ENCODE results near the gene ARHGAP23. TPM values are rescaled to one million over a fixed set of nuclear protein-coding genes. Genes with fewer than 3 reads are reported as not detected.

ARHGAP23 gene
- total RNA-seq, 1 experiment from 2014 or later = 140 TPM

- H3K27me3 Mint-ChIP-seq (ENCODE audit: unreplicated experiment) = peaks cover 27% of the 10 kb centered on the region
- DNase-seq = no peak
Measured at GRCh38 chr17:38559880-38560230, 131.6 kb downstream of the ARHGAP23 start.

GRCh38 chr17:38560503-38561318 is 132.4 kb downstream of the ARHGAP23 start:
- no peak for DNase-seq
- CTCF ChIA-PET = interaction anchor here (2.8 to 9.8 kb wide), 6 partner anchors 15 to 104 kb away, joined by 26 to 496 read pairs (median 84); partner anchors contain the start of gene SRCIN1
- TF ChIP-seq, protein P1, sequence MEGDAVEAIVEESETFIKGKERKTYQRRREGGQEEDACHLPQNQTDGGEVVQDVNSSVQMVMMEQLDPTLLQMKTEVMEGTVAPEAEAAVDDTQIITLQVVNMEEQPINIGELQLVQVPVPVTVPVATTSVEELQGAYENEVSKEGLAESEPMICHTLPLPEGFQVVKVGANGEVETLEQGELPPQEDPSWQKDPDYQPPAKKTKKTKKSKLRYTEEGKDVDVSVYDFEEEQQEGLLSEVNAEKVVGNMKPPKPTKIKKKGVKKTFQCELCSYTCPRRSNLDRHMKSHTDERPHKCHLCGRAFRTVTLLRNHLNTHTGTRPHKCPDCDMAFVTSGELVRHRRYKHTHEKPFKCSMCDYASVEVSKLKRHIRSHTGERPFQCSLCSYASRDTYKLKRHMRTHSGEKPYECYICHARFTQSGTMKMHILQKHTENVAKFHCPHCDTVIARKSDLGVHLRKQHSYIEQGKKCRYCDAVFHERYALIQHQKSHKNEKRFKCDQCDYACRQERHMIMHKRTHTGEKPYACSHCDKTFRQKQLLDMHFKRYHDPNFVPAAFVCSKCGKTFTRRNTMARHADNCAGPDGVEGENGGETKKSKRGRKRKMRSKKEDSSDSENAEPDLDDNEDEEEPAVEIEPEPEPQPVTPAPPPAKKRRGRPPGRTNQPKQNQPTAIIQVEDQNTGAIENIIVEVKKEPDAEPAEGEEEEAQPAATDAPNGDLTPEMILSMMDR (IDR thresholded peaks at IDR 0.05; ENCODE audit: unreplicated experiment) = no peak
- Mint-ChIP-seq H3K36me3 (ENCODE audit: insufficient read depth, unreplicated experiment) (peaks cover 35% of the 10 kb centered on the region), H3K27me3 (ENCODE audit: unreplicated experiment) (peaks cover 36% of the 10 kb centered on the region), H3K4me3 (ENCODE audit: low read depth, unreplicated experiment) (peak overlapping the region; percentile 5), H3K27ac (ENCODE audit: unreplicated experiment) (no peak overlapping the region), H3K9me3 (ENCODE audit: low read depth, unreplicated experiment) (no peaks in the 10 kb centered on the region), H3K4me1 (ENCODE audit: low read depth, unreplicated experiment) (peaks cover 43% of the 10 kb centered on the region)
- BruUV-seq (replicated peaks) = no TSS peak
- intact Hi-C loops (cut with micrococcal nuclease; ENCODE audit: unreplicated experiment) = no loop called here

More at GRCh38 chr17:38559880-38560230, 131.6 kb downstream of the ARHGAP23 start:
- Mint-ChIP-seq H3K9me3 (ENCODE audit: low read depth, unreplicated experiment) (no peaks in the 10 kb centered on the region), H3K4me3 (ENCODE audit: low read depth, unreplicated experiment) (peak overlapping the region; percentile 78), H3K27ac (ENCODE audit: unreplicated experiment) (no peak overlapping the region), H3K4me1 (ENCODE audit: low read depth, unreplicated experiment) (peaks cover 43% of the 10 kb centered on the region), H3K36me3 (ENCODE audit: insufficient read depth, unreplicated experiment) (peaks cover 35% of the 10 kb centered on the region)
- BruUV-seq (replicated peaks) = TSS peak; percentile 26
- TF ChIP-seq, protein P1 (IDR thresholded peaks at IDR 0.05; ENCODE audit: unreplicated experiment) = no peak
- CTCF ChIA-PET = interaction anchor here (0.5 to 9.8 kb wide), 26 partner anchors 7 to 1103 kb away, joined by 3 to 496 read pairs (median 12); partner anchors contain the start of genes EPOP and SRCIN1
- intact Hi-C loops (cut with micrococcal nuclease; ENCODE audit: unreplicated experiment) = no loop called here

DNA sequence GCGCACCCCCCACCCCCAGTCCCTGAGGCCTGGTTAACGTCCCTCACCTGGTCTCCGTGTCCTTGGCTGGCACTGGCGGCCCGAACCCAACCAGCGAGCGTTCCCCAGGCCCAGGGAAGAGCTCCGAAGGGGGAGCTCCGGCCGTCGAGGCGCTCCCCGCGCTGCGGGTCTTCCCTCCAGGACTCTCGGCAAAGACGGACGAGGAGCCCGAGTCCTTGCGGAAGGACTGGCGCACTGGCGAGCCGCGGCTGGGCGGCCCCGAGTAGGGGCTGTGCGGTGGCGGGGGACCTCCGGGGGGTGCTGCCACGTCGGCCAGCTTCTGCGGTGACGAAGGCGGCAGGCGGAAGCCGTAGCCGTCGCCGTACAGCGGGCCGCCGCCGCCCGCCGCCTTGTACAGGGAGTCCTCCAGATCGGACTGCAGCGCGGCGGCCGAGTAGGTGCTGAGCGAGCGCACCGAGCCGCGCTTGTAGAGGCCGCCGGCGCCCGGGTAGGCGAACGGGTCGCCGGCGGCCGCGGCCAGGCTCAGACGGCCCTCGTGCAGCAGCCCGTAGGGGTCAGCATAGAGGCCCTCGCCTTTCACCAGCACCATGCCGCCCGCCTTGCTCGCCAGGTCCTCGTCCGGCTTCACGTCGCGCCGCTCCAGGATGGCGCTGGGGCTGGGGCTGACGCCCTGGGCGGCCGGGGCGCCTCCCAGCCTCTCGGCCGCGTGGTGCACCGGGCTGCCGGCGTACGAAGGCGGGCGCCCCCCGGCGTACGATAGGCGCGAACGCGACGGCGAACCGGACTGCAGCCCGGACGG is 133.4 kb downstream of the ARHGAP23 start:
- Mint-ChIP-seq H3K4me1 (ENCODE audit: low read depth, unreplicated experiment) (peaks cover 35% of the 10 kb centered on the region), H3K27ac (ENCODE audit: unreplicated experiment) (no peak overlapping the region), H3K27me3 (ENCODE audit: unreplicated experiment) (peaks cover 45% of the 10 kb centered on the region), H3K4me3 (ENCODE audit: low read depth, unreplicated experiment) (no peak overlapping the region), H3K9me3 (ENCODE audit: low read depth, unreplicated experiment) (no peaks in the 10 kb centered on the region), H3K36me3 (ENCODE audit: insufficient read depth, unreplicated experiment) (peaks cover 29% of the 10 kb centered on the region)
- TF ChIP-seq, protein P1 (IDR thresholded peaks at IDR 0.05; ENCODE audit: unreplicated experiment) = no peak
- no TSS peak for BruUV-seq (replicated peaks)
- no peak for DNase-seq
- CTCF ChIA-PET = interaction anchor here (9.8 kb wide), 2 partner anchors 23 to 103 kb away, joined by 437 to 496 read pairs; no protein-coding TSS in a partner anchor
- intact Hi-C loops (cut with micrococcal nuclease; ENCODE audit: unreplicated experiment) = no loop called here

Other genes with a start within 250 kb of the ARHGAP23 start
- gene TBC1D3, start 235.9 kb upstream of the ARHGAP23 start, total RNA-seq (2022) = not detected in 2 replicates
- 171 and 174 TPM in 2 replicates for gene MRPL45, start 131.3 kb upstream of the ARHGAP23 start, total RNA-seq (2022)
- gene GPR179, start 84.5 kb upstream of the ARHGAP23 start, total RNA-seq (2022) = 0.45 and 0.69 TPM in 2 replicates
- gene SOCS7, start 76.6 kb upstream of the ARHGAP23 start, total RNA-seq (2022) = 68.3 and 83.6 TPM in 2 replicates
- 46.6 and 46.7 TPM in 2 replicates for gene SRCIN1, start 177.5 kb downstream of the ARHGAP23 start, total RNA-seq (2022)
- gene EPOP, start 246.5 kb downstream of the ARHGAP23 start, total RNA-seq (2022) = 15.3 and 20.9 TPM in 2 replicates

Measured in Calu3 (cell line).